H1 (cell line): ENCODE measurements around the gene ZCWPW2. TPM values are rescaled to one million over a fixed set of nuclear protein-coding genes. Genes with fewer than 3 reads are reported as not detected.

ENCODE experiments used
- CTCF ChIA-PET: fragments of 300-600 bp; sonication (Branson Sonifier 250); formaldehyde crosslinking; loops from one replicate; lab custom pipeline; 2021; ENCODE audit not compliant: partially characterized antibody; lab: Charles Lee
- POLR2A ChIA-PET: fragments of 300-600 bp; sonication (Branson Sonifier 250); formaldehyde crosslinking; loops from one replicate; lab custom pipeline; 2021; ENCODE audit warnings: inconsistent platforms; ENCODE audit not compliant: partially characterized antibody; lab: Charles Lee
- DNase-seq, 2 experiments: peaks; one replicate each; pipeline versions ENCODE4 v3.0.0 to v3.0.0-alpha.2; 2010 to 2022; ENCODE audit warnings: low spot score in 2 of 2, low read depth in 1 of 2, mixed read lengths in 1 of 2
- FAIRE-seq: peaks from 2 replicates; lab custom pipeline; 2011; peaks lifted over from hg19 to GRCh38; lab: Jason Lieb, UNC
- H2AFZ ChIP-seq: 2 replicates; pipeline ENCODE4 v1.8.1; 2012; ENCODE audit warnings: low read length, inconsistent platforms
- H2AK5ac ChIP-seq: 2 replicates; pipeline ENCODE4 v1.6.1; 2013; ENCODE audit warnings: low read depth, low read length
- H2BK120ac ChIP-seq: replicated peaks from 2 replicates; pipeline ENCODE3; 2013; ENCODE audit warnings: low read depth, low read length, inconsistent platforms
- H2BK12ac ChIP-seq: 2 replicates; pipeline ENCODE4 v1.6.1; 2013; ENCODE audit warnings: low read depth, low read length
- H2BK15ac ChIP-seq: 2 replicates; pipeline ENCODE4 v1.6.1; 2013; ENCODE audit warnings: low read length
- H2BK20ac ChIP-seq: 2 replicates; pipeline ENCODE4 v1.6.1; 2013; ENCODE audit warnings: low read length
- H2BK5ac ChIP-seq: 2 replicates; pipeline ENCODE4 v1.6.1; 2013; ENCODE audit warnings: low read depth, low read length
- H3K14ac ChIP-seq: 2 replicates; pipeline ENCODE4 v1.6.1; 2013; ENCODE audit warnings: inconsistent platforms; ENCODE audit not compliant: insufficient read length
- H3K18ac ChIP-seq: 2 replicates; pipeline ENCODE4 v1.6.1; 2013; ENCODE audit warnings: low read length; ENCODE audit errors: extremely low read depth
- H3K23ac ChIP-seq: 2 replicates; pipeline ENCODE4 v1.6.1; 2013; ENCODE audit warnings: inconsistent platforms; ENCODE audit not compliant: insufficient read length
- H3K23me2 ChIP-seq: 2 replicates; pipeline ENCODE4 v1.6.1; 2013; ENCODE audit warnings: low read depth, low read length
- H3K27ac ChIP-seq: 2 replicates; pipeline ENCODE4 v1.6.1; 2011; ENCODE audit warnings: low read depth, low read length, inconsistent platforms
- H3K27me3 ChIP-seq, 4 experiments: replicated peaks in 1 of 4; 1 replicate in 1 of 4; 2 replicates in 3 of 4; pipeline versions ENCODE4 v1.6.1 to v1.8.1; 2011 to 2013; ENCODE audit warnings: low read length in 3 of 4, mild to moderate bottlenecking in 3 of 4, inconsistent platforms in 2 of 4, mixed read lengths in 2 of 4, moderate library complexity in 1 of 4; ENCODE audit not compliant: control insufficient read depth in 3 of 4, insufficient read depth in 3 of 4; ENCODE audit errors: extremely low read depth in 1 of 4
- H3K36me3 ChIP-seq, 4 experiments: 2 replicates each; pipeline versions ENCODE4 v1.6.1 to v1.8.1; 2011 to 2013; ENCODE audit warnings: mild to moderate bottlenecking in 4 of 4, low read length in 3 of 4, moderate library complexity in 2 of 4, control low read depth in 1 of 4, inconsistent platforms in 1 of 4; ENCODE audit not compliant: insufficient read depth in 4 of 4, control insufficient read depth in 2 of 4
- H3K4ac ChIP-seq: replicated peaks from 2 replicates; pipeline ENCODE3; 2013; ENCODE audit warnings: low read length, low read depth, mixed read lengths, inconsistent platforms; ENCODE audit not compliant: insufficient read length
- H3K4me1 ChIP-seq, 4 experiments: replicated peaks in 1 of 4; 1 replicate in 1 of 4; 2 replicates in 3 of 4; pipeline versions ENCODE4 v1.6.1 to v1.8.1; 2011 to 2013; ENCODE audit warnings: low read length in 3 of 4, inconsistent platforms in 2 of 4, mixed read lengths in 1 of 4; ENCODE audit not compliant: insufficient read depth in 4 of 4, control insufficient read depth in 3 of 4
- H3K4me2 ChIP-seq, 2 experiments: 2 replicates each; pipeline versions ENCODE4 v1.6.1 to v1.8.1; 2011 to 2013; ENCODE audit warnings: low read depth in 2 of 2, low read length in 2 of 2, control low read depth in 1 of 2, inconsistent platforms in 1 of 2, mild to moderate bottlenecking in 1 of 2; ENCODE audit not compliant: insufficient read depth in 1 of 2
- H3K4me3 ChIP-seq, 4 experiments: fragments of 200-600, 300-600 bp in 1 of 4; sonication (generic), shearing (Covaris generic), sonication (Bioruptor Twin) in 1 of 4; 2 replicates each; pipeline versions ENCODE4 v1.5.1 to v1.8.1; 2011 to 2016; ENCODE audit warnings: low read length in 4 of 4, low read depth in 3 of 4, control low read depth in 2 of 4, inconsistent platforms in 2 of 4, mild to moderate bottlenecking in 2 of 4, mixed read lengths in 1 of 4, moderate library complexity in 1 of 4; ENCODE audit not compliant: insufficient read depth in 2 of 4; ENCODE audit errors: extremely low read depth in 1 of 4
- H3K56ac ChIP-seq: replicated peaks from 2 replicates; pipeline ENCODE3; 2013; ENCODE audit warnings: low read depth, mild to moderate bottlenecking, mixed read lengths, low read length, inconsistent platforms; ENCODE audit not compliant: insufficient read length
- H3K79me1 ChIP-seq: 2 replicates; pipeline ENCODE4 v1.6.1; 2013; ENCODE audit warnings: low read depth, low read length, control low read depth
- H3K79me2 ChIP-seq, 2 experiments: 2 replicates each; pipeline versions ENCODE4 v1.6.1 to v1.8.1; 2012 to 2013; ENCODE audit warnings: low read length in 2 of 2, mild to moderate bottlenecking in 2 of 2, inconsistent platforms in 1 of 2; ENCODE audit not compliant: insufficient read depth in 2 of 2, control insufficient read depth in 1 of 2
- H3K9ac ChIP-seq, 4 experiments: replicated peaks in 1 of 4; 1 replicate in 1 of 4; 2 replicates in 3 of 4; pipeline versions ENCODE4 v1.6.1 to v1.8.1; 2011 to 2013; ENCODE audit warnings: low read depth in 3 of 4, low read length in 3 of 4, control low read depth in 2 of 4, mild to moderate bottlenecking in 2 of 4, moderate library complexity in 2 of 4, inconsistent platforms in 1 of 4; ENCODE audit errors: extremely low read depth in 1 of 4
- H3K9me3 ChIP-seq, 2 experiments: 2 replicates each; pipeline versions ENCODE4 v1.6.1 to v1.8.1; 2012 to 2013; ENCODE audit warnings: mild to moderate bottlenecking in 2 of 2, moderate library complexity in 2 of 2, control low read depth in 1 of 2, inconsistent platforms in 1 of 2, low read depth in 1 of 2, low read length in 1 of 2, mixed read lengths in 1 of 2; ENCODE audit not compliant: insufficient read depth in 2 of 2
- H4K20me1 ChIP-seq, 2 experiments: replicated peaks in 1 of 2; 2 replicates each; pipeline versions ENCODE3 to v1.8.1; 2011 to 2013; ENCODE audit warnings: inconsistent platforms in 2 of 2, low read length in 2 of 2, mild to moderate bottlenecking in 1 of 2; ENCODE audit not compliant: insufficient read depth in 2 of 2, control insufficient read depth in 1 of 2
- H4K5ac ChIP-seq: 2 replicates; pipeline ENCODE4 v1.6.1; 2013; ENCODE audit warnings: low read length, low read depth, mixed read lengths, inconsistent platforms; ENCODE audit not compliant: insufficient read length
- H4K8ac ChIP-seq: 2 replicates; pipeline ENCODE4 v1.8.0; 2013; ENCODE audit warnings: mild to moderate bottlenecking, moderate library complexity, low read length, inconsistent platforms; ENCODE audit not compliant: insufficient read depth; ENCODE audit errors: extremely low read depth
- H4K91ac ChIP-seq: replicated peaks from 2 replicates; pipeline ENCODE3; 2013; ENCODE audit warnings: low read length, mixed read lengths, inconsistent platforms; ENCODE audit not compliant: insufficient read length
- GABPA ChIP-seq: IDR thresholded peaks from 2 replicates; pipeline ENCODE4 v1.6.1; 2011; ENCODE audit warnings: mild to moderate bottlenecking, low read length, moderate library complexity, borderline replicate concordance; ENCODE audit not compliant: insufficient read depth
- JUN ChIP-seq: IDR thresholded peaks from 2 replicates; pipeline ENCODE4 v1.6.1; 2011; ENCODE audit warnings: low read depth, mild to moderate bottlenecking, improper control_type of control experiment, low read length
- JUND ChIP-seq: IDR thresholded peaks from 2 replicates; pipeline ENCODE4 v1.6.1; 2011; ENCODE audit warnings: mild to moderate bottlenecking, improper control_type of control experiment, low read length
- NANOG ChIP-seq: IDR thresholded peaks from 2 replicates; pipeline ENCODE4 v1.6.1; 2011; ENCODE audit warnings: low read length, low read depth, mild to moderate bottlenecking, inconsistent platforms; ENCODE audit not compliant: insufficient read depth, poor library complexity, severe bottlenecking
- NRF1 ChIP-seq: IDR thresholded peaks from 2 replicates; pipeline ENCODE4 v1.6.1; 2011; ENCODE audit warnings: mild to moderate bottlenecking, low read depth, low read length, improper control_type of control experiment
- POLR2A ChIP-seq, 2 experiments: IDR thresholded peaks; 1 replicate in 1 of 2; 2 replicates in 1 of 2; pipeline ENCODE4 v1.6.1; 2011; ENCODE audit warnings: low read depth in 2 of 2, low read length in 2 of 2, mild to moderate bottlenecking in 2 of 2; ENCODE audit errors: control extremely low read depth in 1 of 2
- SIX5 ChIP-seq: IDR thresholded peaks from 2 replicates; pipeline ENCODE4 v1.6.1; 2011; ENCODE audit warnings: mild to moderate bottlenecking, low read depth, low read length
- SP2 ChIP-seq: IDR thresholded peaks from 2 replicates; pipeline ENCODE4 v1.6.1; 2012; ENCODE audit warnings: mild to moderate bottlenecking, low read length, inconsistent platforms
- polyA plus RNA-seq, 7 experiments: library from polyadenylated mRNA; depleted of rRNA in 3 of 7; stranded (reverse) in 5 of 7; unstranded in 2 of 7; fragments of >200 nt in 5 of 7; fragments of 200-250 nt in 2 of 7; gene quantifications; 1 replicate in 5 of 7; 2 replicates in 1 of 7; 4 replicates in 1 of 7; pipeline versions ENCODE4 v1.2.1 to v1.2.3, GENCODE V29; 2011 to 2013; ENCODE audit warnings: missing spikeins in 2 of 7, mixed read lengths in 2 of 7
- total RNA-seq: library from RNA; stranded (reverse); fragmentation: NEBNext Ultra II Directional; extraction: Animal tissue kit (Norgen Biotek cat#: 25700); gene quantifications from 2 replicates; pipeline ENCODE4 v1.2.1, GENCODE V29; 2021

ZCWPW2 gene
- total and polyA plus RNA-seq, 2 of the 8 experiments (the other 6 are each of a cell fraction or from before 2014, with no cell fraction given) = 0.11 to 0.39 TPM

DNA sequence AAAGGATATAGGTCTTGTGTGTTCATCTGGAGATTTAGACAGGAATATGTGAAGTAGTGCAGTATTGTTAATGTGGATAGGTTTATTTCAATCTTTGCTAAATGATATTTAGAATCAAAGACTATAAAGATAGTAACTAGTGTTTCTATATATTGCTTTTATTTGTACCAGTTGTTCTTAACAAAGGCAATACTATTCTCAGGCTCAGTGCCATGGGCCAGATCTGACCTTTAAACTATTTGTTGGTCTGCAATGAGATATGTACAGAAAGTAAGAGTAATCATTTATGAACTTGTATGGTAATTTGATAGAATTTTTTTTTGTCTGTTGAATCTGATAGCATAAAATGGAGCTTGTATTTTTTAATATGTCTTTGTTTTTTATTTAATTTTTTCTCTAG is 146.8 kb downstream of the ZCWPW2 start:
- FAIRE-seq = no peak
- H3K79me1 ChIP-seq = no peaks in the 10 kb centered on the region
- H4K5ac ChIP-seq = no peak overlapping the region
- no peaks in the 10 kb centered on the region for H4K20me1 ChIP-seq
- H3K23ac ChIP-seq = no peak overlapping the region
- no peak overlapping the region for H2BK20ac ChIP-seq
- H2BK120ac ChIP-seq = no peak overlapping the region
- no peak overlapping the region for H3K27ac ChIP-seq
- H3K4me3 ChIP-seq = no peak overlapping the region
- CTCF ChIA-PET = no interaction called here
- H3K9me3 ChIP-seq = no peaks in the 10 kb centered on the region
- H3K4ac ChIP-seq = no peak overlapping the region
- POLR2A ChIA-PET = no interaction called here
- H2BK12ac ChIP-seq = no peak overlapping the region
- no peak overlapping the region for H4K8ac ChIP-seq
- no peak overlapping the region for H3K9ac ChIP-seq
- no peak overlapping the region for H2AK5ac ChIP-seq
- no peaks in the 10 kb centered on the region for H3K79me2 ChIP-seq
- H2BK15ac ChIP-seq = no peak overlapping the region
- H3K23me2 ChIP-seq = no peaks in the 10 kb centered on the region
- no peak overlapping the region for H4K91ac ChIP-seq
- no peak for DNase-seq
- no peak overlapping the region for H2BK5ac ChIP-seq
- H3K4me2 ChIP-seq = no peak overlapping the region
- H3K36me3 ChIP-seq = no peaks in the 10 kb centered on the region
- H3K14ac ChIP-seq = no peak overlapping the region
- H3K18ac ChIP-seq = no peak overlapping the region
- H3K56ac ChIP-seq = no peak overlapping the region
- no peaks in the 10 kb centered on the region; a peak in 1 of 7 replicates for H3K4me1 ChIP-seq
- no peaks in the 10 kb centered on the region for H3K27me3 ChIP-seq
- H2AFZ ChIP-seq = no peak overlapping the region
- TF ChIP-seq GABPA = no peak
- no peak for TF ChIP-seq SP2
- TF ChIP-seq NRF1 = no peak
- TF ChIP-seq JUND = no peak
- TF ChIP-seq SIX5 = no peak
- no peak for TF ChIP-seq NANOG
- no peak for TF ChIP-seq POLR2A (IDR thresholded peaks at IDR 0.05; ENCODE audit: control extremely low read depth in 1 of 2, low read depth in 2 of 2, low read length in 2 of 2)
- TF ChIP-seq JUN = no peak
